ENCODE data around the gene CRB3. TPM values are rescaled to one million over a fixed set of nuclear protein-coding genes. Genes with fewer than 3 reads are reported as not detected.

The CRB3 gene
- polyA plus RNA-seq, 2 of the 4 experiments (the other 2 are of a cell fraction) = 1.9 to 5.7 TPM

DNA sequence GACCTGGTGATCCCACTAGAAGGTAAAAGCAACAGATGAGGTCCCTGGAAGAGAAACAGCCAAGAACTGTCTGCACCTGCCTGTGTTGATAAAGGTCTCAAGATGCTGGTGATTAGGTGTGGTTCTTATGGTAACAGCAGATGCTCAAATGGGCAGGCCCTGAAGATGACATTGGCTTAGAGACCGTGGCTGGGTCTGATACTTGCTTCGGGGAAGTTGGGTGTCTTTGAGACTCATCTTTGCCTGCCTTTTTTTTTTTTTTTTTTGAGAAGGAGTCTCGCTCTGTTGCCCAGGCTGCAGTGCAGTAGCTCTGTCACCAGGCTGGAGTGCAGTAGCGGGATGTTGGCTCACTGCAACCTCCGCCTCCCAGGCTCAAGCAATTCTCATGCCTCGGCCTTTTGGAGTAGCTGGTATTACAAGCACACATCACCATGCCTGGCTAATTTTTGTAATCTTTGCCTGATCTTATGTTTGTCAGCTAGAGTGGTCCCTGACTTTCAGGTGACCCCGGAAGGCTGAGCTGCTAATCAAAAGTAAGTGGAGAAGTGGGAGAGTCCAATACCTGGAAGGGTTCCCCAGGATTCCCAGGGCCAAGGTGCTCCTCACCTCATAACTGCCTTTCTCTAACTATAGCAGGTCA is 12.4 kb upstream of the CRB3 start:
- 97% methylated on average over 7 of the region's 7 CpGs for WGBS (ENCODE audit: missing lambda C conversion rate)
- DNase-seq (ENCODE audit: low read depth in 1 of 2, low spot score in 1 of 2) (no peak), ATAC-seq (no peak), FAIRE-seq (no peak)
- POLR2A ChIA-PET = no interaction called here
- no peak overlapping the region for H3K27ac ChIP-seq
- no peak overlapping the region for H3K4me3 ChIP-seq
- TF ChIP-seq, protein P1, sequence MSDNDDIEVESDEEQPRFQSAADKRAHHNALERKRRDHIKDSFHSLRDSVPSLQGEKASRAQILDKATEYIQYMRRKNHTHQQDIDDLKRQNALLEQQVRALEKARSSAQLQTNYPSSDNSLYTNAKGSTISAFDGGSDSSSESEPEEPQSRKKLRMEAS (IDR thresholded peaks at IDR 0.05) = no peak
- TF ChIP-seq NPAS2 (CRISPR knock-in tag; IDR thresholded peaks at IDR 0.05; ENCODE audit: borderline replicate concordance) (no peak), FOXS1 (CRISPR knock-in tag; IDR thresholded peaks at IDR 0.05) (no peak)
- TF ChIP-seq, protein P2, sequence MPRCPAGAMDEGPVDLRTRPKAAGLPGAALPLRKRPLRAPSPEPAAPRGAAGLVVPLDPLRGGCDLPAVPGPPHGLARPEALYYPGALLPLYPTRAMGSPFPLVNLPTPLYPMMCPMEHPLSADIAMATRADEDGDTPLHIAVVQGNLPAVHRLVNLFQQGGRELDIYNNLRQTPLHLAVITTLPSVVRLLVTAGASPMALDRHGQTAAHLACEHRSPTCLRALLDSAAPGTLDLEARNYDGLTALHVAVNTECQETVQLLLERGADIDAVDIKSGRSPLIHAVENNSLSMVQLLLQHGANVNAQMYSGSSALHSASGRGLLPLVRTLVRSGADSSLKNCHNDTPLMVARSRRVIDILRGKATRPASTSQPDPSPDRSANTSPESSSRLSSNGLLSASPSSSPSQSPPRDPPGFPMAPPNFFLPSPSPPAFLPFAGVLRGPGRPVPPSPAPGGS (IDR thresholded peaks at IDR 0.05) = no peak
- no peaks in the 10 kb centered on the region; the same call in 2 of the 3 replicates for H3K9me3 ChIP-seq
- no peak overlapping the region for H3K4me2 ChIP-seq
- CTCF ChIA-PET = no interaction called here
- H3K4me1 ChIP-seq = no peaks in the 10 kb centered on the region

DNA sequence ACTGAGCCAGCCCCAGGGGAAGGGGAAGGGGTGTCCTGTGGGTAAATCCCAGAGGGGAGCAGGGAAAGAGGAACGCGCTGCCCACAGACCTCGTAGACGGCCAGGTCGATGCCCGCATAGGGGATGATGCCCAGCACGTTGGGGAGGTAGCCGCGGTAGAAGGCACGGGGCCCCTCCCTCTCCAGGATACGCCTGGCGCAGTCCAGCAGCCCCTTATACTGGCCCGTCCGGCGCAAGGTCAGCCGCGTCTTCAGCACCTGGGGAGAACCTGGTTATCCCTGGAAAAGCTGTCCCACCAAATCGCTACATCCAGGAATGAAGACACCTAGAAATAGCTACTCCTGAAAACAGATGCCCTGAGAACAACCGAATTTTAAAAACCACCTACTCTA is 11.9 kb upstream of the CRB3 start:
- no peak overlapping the region for H3K27ac ChIP-seq
- ChIA-PET CTCF (no interaction called here), POLR2A (no interaction called here)
- no peaks in the 10 kb centered on the region; the same call in 2 of the 3 replicates for H3K9me3 ChIP-seq
- ATAC-seq (no peak), FAIRE-seq (no peak), DNase-seq (ENCODE audit: low read depth in 1 of 2, low spot score in 1 of 2) (no peak)
- no peaks in the 10 kb centered on the region for H3K4me1 ChIP-seq
- WGBS (ENCODE audit: missing lambda C conversion rate) = 95% methylated on average over 18 of the region's 19 CpGs
- TF ChIP-seq EP300 (IDR thresholded peaks at IDR 0.05) = no peak
- TF ChIP-seq CBX8 (IDR thresholded peaks at IDR 0.05) = no peak
- TF ChIP-seq POLR2A (IDR thresholded peaks at IDR 0.05; ENCODE audit: low read length) = no peak
- TF ChIP-seq EHF (CRISPR knock-in tag; IDR thresholded peaks at IDR 0.05) = no peak
- TF ChIP-seq, protein P3, sequence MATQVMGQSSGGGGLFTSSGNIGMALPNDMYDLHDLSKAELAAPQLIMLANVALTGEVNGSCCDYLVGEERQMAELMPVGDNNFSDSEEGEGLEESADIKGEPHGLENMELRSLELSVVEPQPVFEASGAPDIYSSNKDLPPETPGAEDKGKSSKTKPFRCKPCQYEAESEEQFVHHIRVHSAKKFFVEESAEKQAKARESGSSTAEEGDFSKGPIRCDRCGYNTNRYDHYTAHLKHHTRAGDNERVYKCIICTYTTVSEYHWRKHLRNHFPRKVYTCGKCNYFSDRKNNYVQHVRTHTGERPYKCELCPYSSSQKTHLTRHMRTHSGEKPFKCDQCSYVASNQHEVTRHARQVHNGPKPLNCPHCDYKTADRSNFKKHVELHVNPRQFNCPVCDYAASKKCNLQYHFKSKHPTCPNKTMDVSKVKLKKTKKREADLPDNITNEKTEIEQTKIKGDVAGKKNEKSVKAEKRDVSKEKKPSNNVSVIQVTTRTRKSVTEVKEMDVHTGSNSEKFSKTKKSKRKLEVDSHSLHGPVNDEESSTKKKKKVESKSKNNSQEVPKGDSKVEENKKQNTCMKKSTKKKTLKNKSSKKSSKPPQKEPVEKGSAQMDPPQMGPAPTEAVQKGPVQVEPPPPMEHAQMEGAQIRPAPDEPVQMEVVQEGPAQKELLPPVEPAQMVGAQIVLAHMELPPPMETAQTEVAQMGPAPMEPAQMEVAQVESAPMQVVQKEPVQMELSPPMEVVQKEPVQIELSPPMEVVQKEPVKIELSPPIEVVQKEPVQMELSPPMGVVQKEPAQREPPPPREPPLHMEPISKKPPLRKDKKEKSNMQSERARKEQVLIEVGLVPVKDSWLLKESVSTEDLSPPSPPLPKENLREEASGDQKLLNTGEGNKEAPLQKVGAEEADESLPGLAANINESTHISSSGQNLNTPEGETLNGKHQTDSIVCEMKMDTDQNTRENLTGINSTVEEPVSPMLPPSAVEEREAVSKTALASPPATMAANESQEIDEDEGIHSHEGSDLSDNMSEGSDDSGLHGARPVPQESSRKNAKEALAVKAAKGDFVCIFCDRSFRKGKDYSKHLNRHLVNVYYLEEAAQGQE (IDR thresholded peaks at IDR 0.05) = no peak
- TF ChIP-seq NR3C1 (IDR thresholded peaks at IDR 0.05) = no peak
- TF ChIP-seq CHD4 (IDR thresholded peaks at IDR 0.05; ENCODE audit: borderline replicate concordance) = no peak
- no peak for TF ChIP-seq KDM5A (IDR thresholded peaks at IDR 0.05)
- no peak for TF ChIP-seq HOXA7 (CRISPR knock-in tag; IDR thresholded peaks at IDR 0.05)
- TF ChIP-seq, protein P4, sequence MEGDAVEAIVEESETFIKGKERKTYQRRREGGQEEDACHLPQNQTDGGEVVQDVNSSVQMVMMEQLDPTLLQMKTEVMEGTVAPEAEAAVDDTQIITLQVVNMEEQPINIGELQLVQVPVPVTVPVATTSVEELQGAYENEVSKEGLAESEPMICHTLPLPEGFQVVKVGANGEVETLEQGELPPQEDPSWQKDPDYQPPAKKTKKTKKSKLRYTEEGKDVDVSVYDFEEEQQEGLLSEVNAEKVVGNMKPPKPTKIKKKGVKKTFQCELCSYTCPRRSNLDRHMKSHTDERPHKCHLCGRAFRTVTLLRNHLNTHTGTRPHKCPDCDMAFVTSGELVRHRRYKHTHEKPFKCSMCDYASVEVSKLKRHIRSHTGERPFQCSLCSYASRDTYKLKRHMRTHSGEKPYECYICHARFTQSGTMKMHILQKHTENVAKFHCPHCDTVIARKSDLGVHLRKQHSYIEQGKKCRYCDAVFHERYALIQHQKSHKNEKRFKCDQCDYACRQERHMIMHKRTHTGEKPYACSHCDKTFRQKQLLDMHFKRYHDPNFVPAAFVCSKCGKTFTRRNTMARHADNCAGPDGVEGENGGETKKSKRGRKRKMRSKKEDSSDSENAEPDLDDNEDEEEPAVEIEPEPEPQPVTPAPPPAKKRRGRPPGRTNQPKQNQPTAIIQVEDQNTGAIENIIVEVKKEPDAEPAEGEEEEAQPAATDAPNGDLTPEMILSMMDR (IDR thresholded peaks at IDR 0.05) = no peak
- no peak for TF ChIP-seq POLR2AphosphoS2 (conservative IDR thresholded peaks at IDR 0.05; ENCODE audit: low read length)
- TF ChIP-seq, protein P1 (IDR thresholded peaks at IDR 0.05) = no peak
- no peak overlapping the region for H3K4me3 ChIP-seq
- H3K4me2 ChIP-seq = no peak overlapping the region

DNA sequence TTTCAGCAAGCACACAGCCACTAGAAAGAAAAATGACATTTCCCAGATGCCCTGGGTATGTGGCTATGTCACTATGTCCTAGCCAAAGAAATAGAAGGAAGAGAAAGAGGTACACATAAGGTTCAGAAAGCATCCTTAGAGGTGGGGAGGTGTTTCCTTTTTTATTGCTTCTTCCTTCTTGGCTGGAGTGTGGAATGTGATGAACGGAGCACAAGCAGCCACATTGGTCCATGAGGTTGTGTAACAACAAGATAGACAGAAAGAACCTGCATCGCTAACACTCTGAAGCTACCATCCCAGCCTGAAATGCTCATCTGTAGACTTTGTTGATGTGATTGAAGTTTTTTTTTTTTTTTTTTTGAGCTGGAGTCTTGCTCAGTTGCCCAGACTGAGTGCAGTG is 11.2 kb upstream of the CRB3 start:
- H3K4me2 ChIP-seq = no peak overlapping the region
- TF ChIP-seq, protein P5, sequence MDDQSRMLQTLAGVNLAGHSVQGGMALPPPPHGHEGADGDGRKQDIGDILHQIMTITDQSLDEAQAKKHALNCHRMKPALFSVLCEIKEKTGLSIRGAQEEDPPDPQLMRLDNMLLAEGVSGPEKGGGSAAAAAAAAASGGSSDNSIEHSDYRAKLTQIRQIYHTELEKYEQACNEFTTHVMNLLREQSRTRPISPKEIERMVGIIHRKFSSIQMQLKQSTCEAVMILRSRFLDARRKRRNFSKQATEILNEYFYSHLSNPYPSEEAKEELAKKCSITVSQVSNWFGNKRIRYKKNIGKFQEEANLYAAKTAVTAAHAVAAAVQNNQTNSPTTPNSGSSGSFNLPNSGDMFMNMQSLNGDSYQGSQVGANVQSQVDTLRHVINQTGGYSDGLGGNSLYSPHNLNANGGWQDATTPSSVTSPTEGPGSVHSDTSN (IDR thresholded peaks at IDR 0.05) = no peak
- TF ChIP-seq, protein P3 (IDR thresholded peaks at IDR 0.05) = no peak
- TF ChIP-seq RNF2 (IDR thresholded peaks at IDR 0.05; ENCODE audit: borderline replicate concordance, low read depth) (no peak), MAZ (IDR thresholded peaks at IDR 0.05; ENCODE audit: borderline replicate concordance, low read depth, low read length) (no peak)
- ChIA-PET CTCF (no interaction called here), POLR2A (no interaction called here)
- ATAC-seq (no peak), FAIRE-seq (no peak), DNase-seq (ENCODE audit: low read depth in 1 of 2, low spot score in 1 of 2) (no peak)
- H3K4me3 ChIP-seq = no peak overlapping the region
- no peaks in the 10 kb centered on the region for H3K4me1 ChIP-seq
- H3K27ac ChIP-seq = no peak overlapping the region
- H3K9me3 ChIP-seq = no peaks in the 10 kb centered on the region; the same call in 2 of the 3 replicates
- 91% methylated on average over 2 of the region's 2 CpGs for WGBS (ENCODE audit: missing lambda C conversion rate)

Data from A549 (cell line).